Epithelial cell of esophagus (primary cell): ENCODE results near the gene TRMO.

ENCODE experiments used
- DNase-seq: peaks from one replicate; pipeline ENCODE4 v3.0.0; 2010; ENCODE audit warnings: low read depth
- H3K4me3 ChIP-seq: 2 replicates; pipeline ENCODE4 v1.5.1; 2011; ENCODE audit warnings: mild to moderate bottlenecking, low read length, control low read depth
- CTCF ChIP-seq: IDR thresholded peaks from 2 replicates; pipeline ENCODE4 v1.5.1; 2011; ENCODE audit warnings: low read depth, mild to moderate bottlenecking, low read length, control low read depth, inconsistent platforms; ENCODE audit not compliant: insufficient read depth; ENCODE audit errors: missing control alignments

Gene TRMO

GRCh38 chr9:97863314-97863713 is 59.0 kb downstream of the TRMO start:
- DNase-seq: peak; percentile 64
- no peak for TF ChIP-seq CTCF
- no peak overlapping the region for H3K4me3 ChIP-seq

GRCh38 chr9:97861148-97861475 is 61.2 kb downstream of the TRMO start:
- no peak overlapping the region for H3K4me3 ChIP-seq
- no peak for TF ChIP-seq CTCF
- no peak for DNase-seq

- no peak for TF ChIP-seq CTCF
- no peak overlapping the region for H3K4me3 ChIP-seq
- no peak for DNase-seq
Measured at GRCh38 chr9:97860451-97861147, 61.7 kb downstream of the TRMO start.

GRCh38 chr9:97859346-97859745 is 63.0 kb downstream of the TRMO start:
- H3K4me3 ChIP-seq: no peak overlapping the region
- no peak for TF ChIP-seq CTCF
- DNase-seq: no peak

- no peak for TF ChIP-seq CTCF
- no peak for DNase-seq
- H3K4me3 ChIP-seq: no peak overlapping the region
Measured at GRCh38 chr9:97858826-97859225, 63.5 kb downstream of the TRMO start.

- H3K4me3 ChIP-seq: no peak overlapping the region
- DNase-seq: no peak
- no peak for TF ChIP-seq CTCF
Measured at GRCh38 chr9:97858393-97858713, 63.9 kb downstream of the TRMO start.

- TF ChIP-seq CTCF: no peak
- DNase-seq: no peak
- no peak overlapping the region for H3K4me3 ChIP-seq
Measured at GRCh38 chr9:97857606-97858392, 64.5 kb downstream of the TRMO start.
